ENCODE data around the gene CLCA4. TPM values are rescaled to one million over a fixed set of nuclear protein-coding genes. Genes with fewer than 3 reads are reported as not detected.

The CLCA4 gene
- total RNA-seq, 1 experiment from 2014 or later: not detected

GRCh38 chr1:86557739-86558138 is 10.9 kb downstream of the CLCA4 start:
- Mint-ChIP-seq H3K9me3 (ENCODE audit: low read depth, unreplicated experiment) (peaks cover 5% of the 10 kb centered on the region), H3K4me1 (ENCODE audit: low read depth, unreplicated experiment) (no peaks in the 10 kb centered on the region), H3K36me3 (ENCODE audit: insufficient read depth, unreplicated experiment) (no peaks in the 10 kb centered on the region), H3K4me3 (ENCODE audit: low read depth, unreplicated experiment) (no peak overlapping the region), H3K27me3 (ENCODE audit: unreplicated experiment) (no peaks in the 10 kb centered on the region), H3K27ac (ENCODE audit: unreplicated experiment) (no peak overlapping the region)
- no peak for TF ChIP-seq CTCF (IDR thresholded peaks at IDR 0.05; ENCODE audit: unreplicated experiment)
- intact Hi-C loops (cut with micrococcal nuclease; ENCODE audit: unreplicated experiment): no loop called here
- no peak for DNase-seq
- no TSS peak for BruUV-seq (replicated peaks)
- CTCF ChIA-PET: interaction anchor here (1.2 kb wide), 1 partner anchor 11 kb away, joined by 3 read pairs; the partner anchor contains the start of gene CLCA4

GRCh38 chr1:86563849-86564248 is 17.0 kb downstream of the CLCA4 start:
- H3K4me3 Mint-ChIP-seq (ENCODE audit: low read depth, unreplicated experiment): no peak overlapping the region
- no peak for DNase-seq
- intact Hi-C loops (cut with micrococcal nuclease; ENCODE audit: unreplicated experiment): no loop called here
- no peaks in the 10 kb centered on the region for H3K27me3 Mint-ChIP-seq (ENCODE audit: unreplicated experiment)
- no peaks in the 10 kb centered on the region for H3K4me1 Mint-ChIP-seq (ENCODE audit: low read depth, unreplicated experiment)
- H3K9me3 Mint-ChIP-seq (ENCODE audit: low read depth, unreplicated experiment): no peaks in the 10 kb centered on the region
- no peaks in the 10 kb centered on the region for H3K36me3 Mint-ChIP-seq (ENCODE audit: insufficient read depth, unreplicated experiment)
- no peak for TF ChIP-seq CTCF (IDR thresholded peaks at IDR 0.05; ENCODE audit: unreplicated experiment)
- no peak overlapping the region for H3K27ac Mint-ChIP-seq (ENCODE audit: unreplicated experiment)
- BruUV-seq (replicated peaks): no TSS peak
- CTCF ChIA-PET: no interaction called here

GRCh38 chr1:86567341-86567740 is 20.5 kb downstream of the CLCA4 start:
- Mint-ChIP-seq H3K9me3 (ENCODE audit: low read depth, unreplicated experiment) (no peaks in the 10 kb centered on the region), H3K36me3 (ENCODE audit: insufficient read depth, unreplicated experiment) (no peaks in the 10 kb centered on the region), H3K27ac (ENCODE audit: unreplicated experiment) (no peak overlapping the region), H3K27me3 (ENCODE audit: unreplicated experiment) (no peaks in the 10 kb centered on the region), H3K4me3 (ENCODE audit: low read depth, unreplicated experiment) (no peak overlapping the region), H3K4me1 (ENCODE audit: low read depth, unreplicated experiment) (no peaks in the 10 kb centered on the region)
- CTCF ChIA-PET: no interaction called here
- no peak for TF ChIP-seq CTCF (IDR thresholded peaks at IDR 0.05; ENCODE audit: unreplicated experiment)
- no peak for DNase-seq
- no TSS peak for BruUV-seq (replicated peaks)
- intact Hi-C loops (cut with micrococcal nuclease; ENCODE audit: unreplicated experiment): no loop called here

GRCh38 chr1:86567878-86568277 is 21.0 kb downstream of the CLCA4 start:
- no peak for DNase-seq
- Mint-ChIP-seq H3K36me3 (ENCODE audit: insufficient read depth, unreplicated experiment) (no peaks in the 10 kb centered on the region), H3K4me1 (ENCODE audit: low read depth, unreplicated experiment) (no peaks in the 10 kb centered on the region), H3K9me3 (ENCODE audit: low read depth, unreplicated experiment) (no peaks in the 10 kb centered on the region), H3K4me3 (ENCODE audit: low read depth, unreplicated experiment) (no peak overlapping the region), H3K27ac (ENCODE audit: unreplicated experiment) (no peak overlapping the region), H3K27me3 (ENCODE audit: unreplicated experiment) (no peaks in the 10 kb centered on the region)
- TF ChIP-seq CTCF (IDR thresholded peaks at IDR 0.05; ENCODE audit: unreplicated experiment): no peak
- BruUV-seq (replicated peaks): no TSS peak
- CTCF ChIA-PET: no interaction called here
- intact Hi-C loops (cut with micrococcal nuclease; ENCODE audit: unreplicated experiment): no loop called here
